H1 (cell line): ENCODE measurements around the gene ATR. TPM values are rescaled to one million over a fixed set of nuclear protein-coding genes. Genes with fewer than 3 reads are reported as not detected.

Experiments
- KDM1A ChIP-seq: fragments of 200-600, 300-600 bp; sonication (generic); IDR thresholded peaks from 2 replicates; pipeline ENCODE4 v1.7.1; 2016; ENCODE audit warnings: mild to moderate bottlenecking, low read length, borderline replicate concordance
- KDM4A ChIP-seq: IDR thresholded peaks from one replicate; pipeline ENCODE4 v1.7.1; 2012; ENCODE audit warnings: low read depth, mild to moderate bottlenecking, moderate library complexity, low read length, inconsistent platforms; ENCODE audit not compliant: severe bottlenecking
- SP2 ChIP-seq: IDR thresholded peaks from 2 replicates; pipeline ENCODE4 v1.6.1; 2012; ENCODE audit warnings: mild to moderate bottlenecking, low read length, inconsistent platforms
- polyA plus RNA-seq, 7 experiments: library from polyadenylated mRNA; depleted of rRNA in 3 of 7; stranded (reverse) in 5 of 7; unstranded in 2 of 7; fragments of >200 nt in 5 of 7; fragments of 200-250 nt in 2 of 7; gene quantifications; 1 replicate in 5 of 7; 2 replicates in 1 of 7; 4 replicates in 1 of 7; pipeline versions ENCODE4 v1.2.1 to v1.2.3, GENCODE V29; 2011 to 2013; ENCODE audit warnings: missing spikeins in 2 of 7, mixed read lengths in 2 of 7
- total RNA-seq: library from RNA; stranded (reverse); fragmentation: NEBNext Ultra II Directional; extraction: Animal tissue kit (Norgen Biotek cat#: 25700); gene quantifications from 2 replicates; pipeline ENCODE4 v1.2.1, GENCODE V29; 2021
- TF ChIP-seq, protein P1 (sequence below): IDR thresholded peaks from 2 replicates; pipeline ENCODE4 v1.6.1; 2012; ENCODE audit warnings: inconsistent platforms

ATR gene
- total and polyA plus RNA-seq, 2 of the 8 experiments (the other 6 are each of a cell fraction or from before 2014, with no cell fraction given): 8.4 to 23.2 TPM

- TF ChIP-seq KDM4A (no peak), KDM1A (no peak), SP2 (no peak)
- TF ChIP-seq, protein P1, sequence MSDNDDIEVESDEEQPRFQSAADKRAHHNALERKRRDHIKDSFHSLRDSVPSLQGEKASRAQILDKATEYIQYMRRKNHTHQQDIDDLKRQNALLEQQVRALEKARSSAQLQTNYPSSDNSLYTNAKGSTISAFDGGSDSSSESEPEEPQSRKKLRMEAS: no peak
Observed at GRCh38 chr3:142484912-142485435, 93.6 kb downstream of the ATR start (continued).
